Caco-2 (cell line): ENCODE data around the gene LRMDA. TPM values are rescaled to one million over a fixed set of nuclear protein-coding genes. Genes with fewer than 3 reads are reported as not detected.

Source experiments
- BruUV-seq: library from RNA; stranded (reverse); fragments of 400-500 nt; replicated peaks from 2 replicates; lab custom pipeline; 2021; lab: Mats Ljungman, UMichigan
- CTCF ChIA-PET: fragments of 300-600 bp; sonication (Branson Sonifier 250); formaldehyde crosslinking; loops from one replicate; lab custom pipeline; 2022; ENCODE audit warnings: antibody characterized with exemption; lab: Charles Lee
- POLR2A ChIA-PET: fragments of 300-600 bp; sonication (Branson Sonifier 250); formaldehyde crosslinking; loops from one replicate; lab custom pipeline; 2022; ENCODE audit warnings: antibody characterized with exemption; lab: Charles Lee
- DNase-seq, 2 experiments: peaks; one replicate each; pipeline versions ENCODE4 v3.0.0 to v3.0.0-alpha.2; 2020 to 2022
- H3K27me3 ChIP-seq: replicated peaks from 2 replicates; pipeline ENCODE4 v1.6.0; 2011; ENCODE audit warnings: low read length; ENCODE audit not compliant: control insufficient read depth, insufficient read depth
- H3K36me3 ChIP-seq: 2 replicates; pipeline ENCODE4 v1.5.1; 2011; ENCODE audit warnings: low read length; ENCODE audit not compliant: control insufficient read depth, insufficient read depth
- H3K4me1 ChIP-seq: fragments of 250-450 bp; sonication (Bioruptor Pico); 2 replicates; pipeline ENCODE4 v1.5.1; 2020; ENCODE audit warnings: mild to moderate bottlenecking
- H3K4me3 ChIP-seq: 2 replicates; pipeline ENCODE4 v1.5.1; 2011; ENCODE audit warnings: low read depth, mild to moderate bottlenecking, control low read depth, low read length
- H3K9me3 ChIP-seq: fragments of 250-450 bp; sonication (Bioruptor Pico); 2 replicates; pipeline ENCODE4 v1.5.1; 2020; ENCODE audit warnings: mild to moderate bottlenecking, moderate library complexity
- H3K27ac Mint-ChIP-seq: one replicate; pipeline ENCODE4 v1.8.0; 2022; ENCODE audit warnings: mixed read lengths; ENCODE audit not compliant: unreplicated experiment
- H3K27me3 Mint-ChIP-seq: one replicate; pipeline ENCODE4 v1.8.0; 2022; ENCODE audit warnings: mixed read lengths; ENCODE audit not compliant: insufficient read depth, unreplicated experiment
- H3K36me3 Mint-ChIP-seq: one replicate; pipeline ENCODE4 v1.8.0; 2022; ENCODE audit warnings: mild to moderate bottlenecking, mixed read lengths; ENCODE audit not compliant: insufficient read depth, unreplicated experiment
- H3K4me1 Mint-ChIP-seq: one replicate; pipeline ENCODE4 v1.8.0; 2022; ENCODE audit warnings: low read depth, mixed read lengths; ENCODE audit not compliant: unreplicated experiment
- H3K4me3 Mint-ChIP-seq: one replicate; pipeline ENCODE4 v1.8.0; 2022; ENCODE audit warnings: mild to moderate bottlenecking, moderate library complexity, mixed read lengths; ENCODE audit not compliant: unreplicated experiment
- H3K9me3 Mint-ChIP-seq: one replicate; pipeline ENCODE4 v1.8.0; 2022; ENCODE audit warnings: mixed read lengths; ENCODE audit not compliant: unreplicated experiment
- CTCF ChIP-seq, 2 experiments: fragments of 200-600 bp in 1 of 2; IDR thresholded peaks; 1 replicate in 1 of 2; 2 replicates in 1 of 2; pipeline versions ENCODE4 v1.5.1 to v1.8.0; 2011 to 2022; ENCODE audit warnings: antibody characterized with exemption in 1 of 2, control low read depth in 1 of 2, inconsistent platforms in 1 of 2, low read depth in 1 of 2, low read length in 1 of 2, mild to moderate bottlenecking in 1 of 2, moderate library complexity in 1 of 2; ENCODE audit not compliant: insufficient read depth in 1 of 2, severe bottlenecking in 1 of 2, unreplicated experiment in 1 of 2
- intact Hi-C: fragments of 100-400 bp; cut with micrococcal nuclease; formaldehyde crosslinking; loops from one replicate; pipeline ENCODE4 v1.10.0; 2022; ENCODE audit not compliant: unreplicated experiment
- total RNA-seq: library from RNA; stranded (reverse); gene quantifications from 2 replicates; pipeline ENCODE4 v1.2.3, GENCODE V29; 2022

LRMDA gene
- total RNA-seq, 1 experiment from 2014 or later: 18.5 TPM

DNA sequence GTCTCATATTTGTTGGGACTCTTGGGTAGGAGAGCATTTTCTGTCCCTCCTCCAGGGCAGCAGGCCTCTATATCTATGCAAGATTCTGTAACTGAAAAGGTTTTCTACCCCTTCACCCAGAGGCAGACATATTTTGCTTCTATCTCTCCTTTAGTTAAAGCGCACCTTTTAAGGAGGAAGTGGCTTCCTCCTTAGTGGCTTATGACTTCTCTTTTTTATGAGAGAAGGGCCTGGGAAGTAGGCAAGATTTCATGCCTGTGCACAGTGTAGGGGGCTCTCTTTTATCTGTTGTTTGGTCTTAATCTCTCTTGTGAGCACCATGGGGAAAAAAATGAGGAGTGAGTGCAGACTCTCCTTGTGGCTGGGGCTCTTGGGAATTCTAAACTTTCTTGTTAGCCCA lies 122.1 kb downstream of the LRMDA start:
- Histone ChIP-seq H3K27me3 (no peaks in the 10 kb centered on the region), H3K4me1 (peaks cover 15% of the 10 kb centered on the region), H3K4me3 (no peak overlapping the region), H3K36me3 (no peaks in the 10 kb centered on the region), H3K9me3 (peaks cover 10% of the 10 kb centered on the region; the same call in 1 of the 2 replicates)
- BruUV-seq: no TSS peak
- Mint-ChIP-seq H3K4me3 (no peak overlapping the region), H3K4me1 (peaks cover 15% of the 10 kb centered on the region), H3K36me3 (peaks cover 4% of the 10 kb centered on the region), H3K27me3 (no peaks in the 10 kb centered on the region), H3K27ac (no peak overlapping the region), H3K9me3 (peaks cover 17% of the 10 kb centered on the region)
- POLR2A ChIA-PET: no interaction called here
- intact Hi-C loops: no loop called here
- no peak for TF ChIP-seq CTCF (IDR thresholded peaks at IDR 0.05; ENCODE audit: insufficient read depth in 1 of 2, low read depth in 1 of 2, low read length in 1 of 2, severe bottlenecking in 1 of 2, unreplicated experiment in 1 of 2)
- DNase-seq: no peak
- CTCF ChIA-PET: no interaction called here

DNA sequence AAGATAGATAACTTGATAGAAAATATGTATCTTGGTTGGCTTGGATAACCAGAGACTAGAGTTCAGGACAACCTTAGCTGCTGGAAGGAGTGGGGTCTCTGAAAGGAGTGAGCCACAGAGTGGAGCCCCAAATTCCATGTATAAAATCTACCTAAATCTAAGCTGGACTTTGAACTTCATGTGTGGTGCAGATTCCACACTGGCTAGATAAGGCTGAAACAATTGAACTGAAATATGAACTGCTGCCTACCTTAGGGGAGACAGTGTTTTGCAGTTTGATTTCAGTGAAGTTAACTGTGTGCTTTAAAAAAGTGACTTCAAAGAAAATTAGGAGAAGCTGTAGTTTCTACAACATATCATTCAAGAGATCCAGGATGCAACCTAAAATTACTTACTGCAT lies 123.9 kb downstream of the LRMDA start:
- ChIA-PET CTCF (no interaction called here), POLR2A (no interaction called here)
- Histone ChIP-seq H3K27me3 (no peaks in the 10 kb centered on the region), H3K4me1 (peaks cover 15% of the 10 kb centered on the region), H3K36me3 (no peaks in the 10 kb centered on the region), H3K4me3 (no peak overlapping the region), H3K9me3 (peaks cover 10% of the 10 kb centered on the region; the same call in 1 of the 2 replicates)
- Mint-ChIP-seq H3K9me3 (peaks cover 17% of the 10 kb centered on the region), H3K27me3 (no peaks in the 10 kb centered on the region), H3K4me3 (no peak overlapping the region), H3K36me3 (peaks cover 4% of the 10 kb centered on the region), H3K27ac (no peak overlapping the region), H3K4me1 (peaks cover 15% of the 10 kb centered on the region)
- TF ChIP-seq CTCF (IDR thresholded peaks at IDR 0.05; ENCODE audit: insufficient read depth in 1 of 2, low read depth in 1 of 2, low read length in 1 of 2, severe bottlenecking in 1 of 2, unreplicated experiment in 1 of 2): no peak
- intact Hi-C loops: no loop called here
- no peak for DNase-seq
- no TSS peak for BruUV-seq

- H3K27me3 Mint-ChIP-seq: no peaks in the 10 kb centered on the region
- H3K36me3 Mint-ChIP-seq: peaks cover 4% of the 10 kb centered on the region
- POLR2A ChIA-PET: no interaction called here
- no peaks in the 10 kb centered on the region for H3K27me3 ChIP-seq
- no peak overlapping the region for H3K27ac Mint-ChIP-seq
- DNase-seq: no peak
- peaks cover 15% of the 10 kb centered on the region for H3K4me1 ChIP-seq
- CTCF ChIA-PET: no interaction called here
- H3K36me3 ChIP-seq: no peaks in the 10 kb centered on the region
- intact Hi-C loops: no loop called here
- H3K4me3 ChIP-seq: no peak overlapping the region
- H3K4me1 Mint-ChIP-seq: peaks cover 15% of the 10 kb centered on the region
- BruUV-seq: no TSS peak
- H3K9me3 Mint-ChIP-seq: peaks cover 17% of the 10 kb centered on the region
- H3K4me3 Mint-ChIP-seq: no peak overlapping the region
- H3K9me3 ChIP-seq: peaks cover 10% of the 10 kb centered on the region; the same call in 1 of the 2 replicates
- no peak for TF ChIP-seq CTCF (IDR thresholded peaks at IDR 0.05; ENCODE audit: insufficient read depth in 1 of 2, low read depth in 1 of 2, low read length in 1 of 2, severe bottlenecking in 1 of 2, unreplicated experiment in 1 of 2)
Observed at GRCh38 chr10:75556320-75556719, 124.9 kb downstream of the LRMDA start.
